AG20443 (cell line): Measurements from ENCODE around the gene COL23A1.
A peak's percentile ranks its signal among the peaks of the same experiment; 100 is the strongest.
"Not testable (repeated sequence)": the region's sequence is repeated elsewhere in the genome, so short reads cannot be mapped to it uniquely, and the experiment has no call there.

Source experiments
- DNase-seq: peaks from one replicate; pipeline ENCODE4 v3.0.0; 2012; ENCODE audit warnings: low spot score, mixed read lengths

Gene COL23A1

DNA sequence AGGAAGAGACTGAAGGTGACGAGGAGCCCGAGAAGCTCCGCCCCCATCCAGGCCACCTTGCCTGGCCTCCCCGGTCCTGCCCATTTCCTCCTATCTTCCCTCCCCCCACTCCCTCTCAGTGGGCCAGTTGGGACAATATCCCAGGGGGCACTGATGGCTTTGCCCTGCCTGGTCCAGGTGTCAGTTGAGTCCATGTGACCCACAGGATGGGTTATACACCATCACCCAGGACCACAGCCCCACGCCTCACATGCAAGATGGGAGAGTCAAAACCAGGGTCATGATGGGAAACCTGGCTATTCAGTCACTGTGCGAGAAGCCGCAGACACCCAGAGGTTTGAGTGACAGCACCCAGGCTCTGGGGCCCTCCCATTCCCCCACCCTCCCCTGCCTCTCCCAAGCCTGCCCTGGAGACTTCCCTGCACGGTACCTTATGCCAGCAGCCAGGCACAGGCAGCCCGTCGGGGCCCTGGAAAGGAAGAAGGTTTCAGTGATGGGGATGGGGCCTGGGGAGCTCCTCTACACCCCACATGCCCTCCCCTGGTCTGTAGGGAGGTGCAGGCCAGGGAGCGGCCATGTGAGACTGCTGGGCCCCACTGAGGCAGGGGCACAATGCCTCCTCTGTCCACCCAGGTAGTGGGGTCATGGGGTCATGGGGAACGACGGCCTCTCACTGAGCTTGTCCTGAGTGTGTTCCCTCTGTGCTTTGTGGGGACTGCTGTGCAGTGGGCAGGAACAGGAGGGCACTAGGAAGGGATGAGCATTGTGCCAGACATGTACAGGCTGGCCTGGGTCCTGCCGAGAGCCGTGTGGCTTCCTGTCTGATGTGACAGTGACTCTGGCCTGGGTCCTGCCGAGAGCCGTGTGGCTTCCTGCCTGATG, 351.2 kb downstream of the COL23A1 start:
- no peak for DNase-seq

DNA sequence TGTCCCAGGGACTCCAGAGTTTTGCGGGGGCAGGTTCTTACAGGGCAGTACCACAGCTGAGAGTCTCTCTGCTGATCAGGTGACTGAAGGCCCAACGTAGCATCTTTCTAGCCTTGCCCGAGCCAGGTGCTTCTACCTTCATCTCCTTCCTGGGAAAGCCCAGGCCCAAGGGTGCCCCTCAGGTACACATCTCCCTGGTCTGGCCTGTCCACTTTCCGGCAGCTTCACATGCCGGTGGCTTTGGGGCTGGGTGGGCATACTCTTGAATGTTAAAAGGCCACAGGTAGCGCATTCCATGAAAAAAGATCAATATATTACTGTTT, 351.9 kb downstream of the COL23A1 start:
- no peak for DNase-seq

GRCh38 chr5:178237431-178238312, 352.5 kb downstream of the COL23A1 start:
- DNase-seq = peak; percentile 81

GRCh38 chr5:178236679-178237078, 353.5 kb downstream of the COL23A1 start:
- DNase-seq = no peak

GRCh38 chr5:178236126-178236525, 354.1 kb downstream of the COL23A1 start:
- DNase-seq = no peak

DNA sequence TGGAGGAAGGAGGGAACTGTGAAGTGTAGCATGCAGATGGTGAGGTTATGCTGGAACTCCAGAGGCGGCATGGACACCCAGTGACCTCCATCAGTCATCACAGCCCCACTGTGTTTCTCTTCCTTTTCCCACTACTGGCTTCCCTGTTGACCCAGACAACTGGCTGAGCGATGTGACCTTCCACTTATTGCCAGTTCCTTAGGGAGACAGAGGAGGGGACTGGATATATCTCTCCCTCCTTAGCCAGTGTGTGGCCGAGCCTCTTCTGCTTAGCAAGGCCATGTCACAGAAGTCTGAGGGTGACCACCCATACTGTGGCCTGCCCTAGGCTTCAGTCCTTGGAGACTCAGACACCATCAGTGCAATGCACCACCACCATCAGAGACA, 354.6 kb downstream of the COL23A1 start:
- DNase-seq = no peak

- peak; percentile 81 for DNase-seq
These were observed 355.2 kb downstream of the COL23A1 start for GRCh38 chr5:178234750-178235587.

DNA sequence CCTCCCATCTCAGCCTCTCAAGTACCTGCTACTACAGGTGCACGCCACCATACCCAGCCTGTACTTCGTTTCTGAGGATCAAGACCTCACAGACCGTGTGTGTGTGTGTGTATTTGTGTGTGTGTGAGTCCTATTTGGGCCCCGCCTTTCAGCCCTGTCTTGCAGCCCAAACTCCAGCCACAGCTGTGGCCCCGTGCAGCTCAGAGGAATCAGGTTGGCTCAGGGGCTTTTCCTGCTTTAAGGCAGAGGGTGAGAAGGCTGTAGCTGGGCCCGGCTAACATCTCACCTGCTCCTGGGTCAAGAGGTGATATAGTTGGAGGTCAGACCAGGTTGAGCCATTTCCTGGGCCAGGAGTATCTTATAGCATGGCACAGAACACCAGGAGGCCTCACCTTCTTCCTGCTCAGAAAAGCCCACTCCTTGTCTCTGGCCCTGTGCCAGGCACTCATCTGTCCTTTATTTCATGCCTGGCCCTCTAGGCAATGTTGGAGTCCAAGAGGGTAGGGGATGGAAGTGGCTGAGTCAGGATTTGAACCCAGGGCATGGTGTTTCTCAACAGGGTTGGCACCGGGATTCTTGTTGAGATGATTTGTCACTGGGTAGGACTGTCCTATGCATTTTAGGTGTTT, 356.0 kb downstream of the COL23A1 start:
- DNase-seq = no peak

DNA sequence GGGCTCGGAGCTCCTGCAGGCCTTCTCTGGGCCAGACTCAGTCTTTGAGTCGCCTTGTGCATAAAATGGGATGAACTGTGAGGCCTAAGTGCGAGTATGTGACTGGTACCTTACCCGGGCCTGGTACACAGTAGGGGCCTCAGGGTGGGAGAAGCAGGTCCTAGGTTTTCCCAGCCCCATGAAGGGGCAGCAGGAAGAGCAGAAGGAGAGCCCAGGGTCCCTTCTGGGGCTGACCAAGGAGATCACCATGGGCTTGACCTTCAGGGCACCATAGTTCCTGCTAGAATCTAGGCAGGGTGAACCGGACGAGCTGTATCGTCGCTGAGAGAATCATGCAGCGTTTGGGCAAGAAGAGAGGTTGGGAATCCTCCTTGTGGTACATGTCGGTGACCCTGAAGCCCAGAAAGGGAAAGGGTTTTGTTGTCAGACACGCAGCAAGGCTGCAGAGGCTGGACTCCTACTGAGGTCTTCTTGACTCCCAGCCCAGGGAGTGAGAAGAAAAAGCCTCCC, 357.2 kb downstream of the COL23A1 start:
- DNase-seq = no peak

DNA sequence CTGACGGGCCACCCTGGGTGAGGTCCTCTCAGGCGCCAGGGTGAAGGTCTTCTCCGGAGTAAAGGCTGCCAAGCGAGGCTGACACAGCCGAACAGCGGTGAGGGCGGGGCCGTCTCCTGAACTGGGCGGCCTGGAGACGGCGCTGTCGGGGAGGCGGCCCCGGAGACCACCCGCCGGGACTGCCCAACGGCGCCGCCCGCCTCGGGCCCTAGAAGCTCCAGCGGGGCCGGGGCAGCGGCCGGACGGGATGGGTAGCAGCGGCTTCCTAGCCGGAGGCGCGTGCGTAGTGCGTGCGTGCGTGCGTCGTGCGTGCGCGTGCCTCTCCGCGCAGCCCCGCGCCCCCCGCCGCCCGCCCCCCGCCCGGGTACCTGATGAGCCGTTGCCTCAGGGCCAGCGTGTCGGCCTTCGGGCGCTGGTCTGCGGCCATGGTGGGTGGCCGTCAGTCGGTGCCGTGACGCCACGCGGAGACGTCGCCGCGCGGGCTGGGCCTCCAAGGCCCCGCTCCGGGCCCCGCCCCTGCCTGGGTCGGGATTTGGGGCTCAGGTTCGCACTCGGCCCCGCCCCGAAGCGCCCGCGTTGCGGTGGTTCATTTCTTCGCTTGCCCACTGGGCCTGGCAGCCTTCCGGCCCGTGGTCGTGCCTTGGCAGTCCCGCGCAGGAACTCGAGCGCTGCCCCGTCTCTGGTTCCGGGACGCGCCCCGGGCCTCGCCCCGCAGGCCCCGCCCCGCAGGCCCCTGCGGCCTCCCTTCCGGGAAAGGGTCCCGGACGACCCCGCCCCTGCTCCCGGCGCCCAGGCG, 357.9 kb downstream of the COL23A1 start, which contains the start of gene PHYKPL:
PHYKPL (minus strand) TSS at position 679 of the 796 bp plus-strand sequence; CDS start at position 427, 252 bp downstream.
- peak; percentile 90 for DNase-seq

- no peak for DNase-seq
These were observed 358.6 kb downstream of the COL23A1 start for GRCh38 chr5:178231539-178232123.

DNA sequence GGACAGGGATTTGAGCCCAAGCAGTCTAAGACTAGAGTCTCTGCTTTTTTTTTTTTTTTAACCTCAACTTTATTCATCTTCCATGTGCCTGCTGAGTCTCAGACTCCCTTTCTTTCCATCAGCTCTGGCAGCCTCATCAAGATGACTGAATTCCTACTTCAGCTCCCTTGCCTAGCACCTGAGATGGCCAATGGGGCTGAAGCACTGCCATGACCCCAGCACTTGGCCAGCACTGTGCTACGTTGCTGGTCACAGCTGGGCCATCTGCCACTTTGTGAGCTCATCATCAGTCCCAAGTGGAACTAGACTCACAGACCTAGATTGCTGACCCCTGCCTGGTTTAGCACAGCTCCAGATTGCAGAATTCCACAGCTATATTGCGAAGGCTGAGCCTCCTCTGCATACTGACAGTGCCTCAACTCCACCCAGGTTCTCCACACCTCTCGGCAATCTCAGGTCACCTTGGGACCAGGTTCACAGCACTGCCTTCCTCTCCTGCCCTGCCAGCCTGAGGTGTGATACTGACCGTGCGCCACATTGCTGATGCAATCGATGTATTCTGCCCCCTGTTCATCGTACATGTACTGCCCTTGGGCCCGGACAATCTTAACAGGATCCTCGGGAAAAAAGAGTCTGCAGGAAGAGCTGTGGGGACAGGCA, 359.2 kb downstream of the COL23A1 start:
- peak; percentile 64 for DNase-seq

- no peak for DNase-seq
These were observed 360.3 kb downstream of the COL23A1 start for GRCh38 chr5:178229861-178230260.

DNA sequence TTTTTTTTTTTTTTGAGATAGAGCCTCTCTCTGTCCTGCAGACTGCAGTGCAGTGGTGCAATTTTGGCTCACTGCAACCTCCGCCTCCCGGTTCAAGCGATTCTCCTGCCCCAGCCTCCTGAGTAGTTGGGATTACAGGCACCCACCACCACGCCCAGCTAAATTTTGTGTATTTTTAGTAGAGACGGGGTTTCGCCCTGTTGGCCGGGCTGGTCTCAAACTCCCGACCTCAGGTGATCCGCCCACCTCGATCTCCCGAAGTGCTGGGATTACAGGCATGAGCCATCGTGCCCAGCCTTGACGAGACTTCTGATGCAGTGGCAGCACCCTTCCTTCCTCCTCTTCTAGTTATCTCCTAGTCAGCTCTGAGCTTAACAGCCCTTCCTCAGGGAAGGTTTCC, 361.1 kb downstream of the COL23A1 start:
- DNase-seq = not testable (repeated sequence)

GRCh38 chr5:178228609-178229008, 361.6 kb downstream of the COL23A1 start:
- no peak for DNase-seq

DNA sequence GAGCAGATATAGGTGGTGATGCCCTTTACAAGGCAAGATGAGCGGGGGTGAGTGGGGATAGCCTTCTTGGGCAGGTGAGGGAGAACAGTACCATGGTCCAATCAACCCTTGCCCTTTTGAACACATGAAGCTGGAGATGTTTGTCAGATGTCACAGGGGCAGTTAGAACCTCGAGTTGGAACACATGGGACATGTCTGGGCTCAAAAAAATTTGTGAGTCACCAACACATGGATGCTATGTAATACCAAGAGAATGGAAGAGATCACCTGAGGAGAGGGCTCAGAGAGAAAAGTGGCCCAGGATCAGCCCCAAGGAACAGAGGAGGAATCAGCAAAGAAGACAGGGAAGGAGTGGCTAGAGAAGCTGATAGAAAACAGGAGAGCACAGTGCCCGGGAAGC, 362.3 kb downstream of the COL23A1 start:
- no peak for DNase-seq

DNA sequence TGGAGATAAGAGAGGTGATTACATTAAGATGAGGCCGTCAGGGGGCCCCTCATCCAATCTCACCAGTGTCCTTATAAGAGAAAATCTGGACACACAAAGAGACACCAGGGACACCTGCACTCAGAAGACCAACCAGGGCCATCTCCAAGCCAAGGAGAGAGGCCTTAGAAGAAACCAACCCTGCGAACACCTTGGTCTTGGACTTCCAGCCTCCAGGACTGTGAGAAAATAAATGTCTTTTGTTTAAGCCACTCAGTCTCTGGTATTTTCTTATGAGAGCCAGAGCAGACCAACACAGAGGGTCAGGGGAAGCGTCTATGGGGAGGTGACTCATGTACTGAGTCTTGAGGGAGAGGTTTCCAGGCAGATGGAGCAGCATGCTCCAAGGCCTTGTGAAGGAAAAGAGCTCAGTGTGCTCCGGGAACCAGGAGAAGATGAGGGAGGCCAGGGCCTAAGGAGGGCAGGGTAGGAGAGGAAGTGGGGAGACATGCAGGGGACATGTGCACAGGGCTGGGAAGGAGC, 363.0 kb downstream of the COL23A1 start:
- no peak for DNase-seq

- DNase-seq = no peak
These were observed 365.0 kb downstream of the COL23A1 start for GRCh38 chr5:178225174-178225573.

- DNase-seq = no peak
These were observed 365.8 kb downstream of the COL23A1 start for GRCh38 chr5:178224403-178224802.
